ENCODE results near the gene VAT1L.

Gene VAT1L

DNA sequence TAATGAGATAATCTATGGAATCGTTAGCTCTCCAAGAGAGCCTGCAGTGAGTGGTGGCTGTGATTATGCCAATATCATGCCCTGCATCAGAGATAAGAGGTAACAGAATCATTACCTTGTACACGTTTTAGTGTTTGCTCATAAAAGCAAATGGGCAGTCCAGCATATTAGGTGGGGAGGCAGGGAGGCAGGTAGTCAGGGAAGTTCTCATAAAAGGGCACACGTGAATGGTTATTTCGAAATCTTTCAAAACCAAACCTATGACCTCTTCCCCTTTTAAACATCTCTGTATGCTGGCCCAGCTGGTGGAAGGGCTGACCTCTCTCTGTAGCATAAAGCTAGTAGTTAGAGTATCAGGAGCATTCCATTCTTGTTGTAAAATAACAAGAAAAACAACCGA, 51.7 kb downstream of the VAT1L start:
- no peak for DNase-seq (ENCODE audit: insufficient read length, low spot score)
- FAIRE-seq: no peak
- TF ChIP-seq POU2F2 (IDR thresholded peaks at IDR 0.05; ENCODE audit: low read depth, low read length): no peak
- no peak for TF ChIP-seq SPI1 (IDR thresholded peaks at IDR 0.05; ENCODE audit: low read depth, low read length)
- no peak for TF ChIP-seq TAF1 (IDR thresholded peaks at IDR 0.05; ENCODE audit: low read depth, low read length)
- TF ChIP-seq POLR2AphosphoS5 (IDR thresholded peaks at IDR 0.05; ENCODE audit: low read depth, low read length): no peak
- TF ChIP-seq PAX5 (IDR thresholded peaks at IDR 0.05; ENCODE audit: insufficient read depth, low read length, severe bottlenecking): no peak
- TF ChIP-seq POLR2A (IDR thresholded peaks at IDR 0.05; ENCODE audit: low read depth, low read length): no peak

DNA sequence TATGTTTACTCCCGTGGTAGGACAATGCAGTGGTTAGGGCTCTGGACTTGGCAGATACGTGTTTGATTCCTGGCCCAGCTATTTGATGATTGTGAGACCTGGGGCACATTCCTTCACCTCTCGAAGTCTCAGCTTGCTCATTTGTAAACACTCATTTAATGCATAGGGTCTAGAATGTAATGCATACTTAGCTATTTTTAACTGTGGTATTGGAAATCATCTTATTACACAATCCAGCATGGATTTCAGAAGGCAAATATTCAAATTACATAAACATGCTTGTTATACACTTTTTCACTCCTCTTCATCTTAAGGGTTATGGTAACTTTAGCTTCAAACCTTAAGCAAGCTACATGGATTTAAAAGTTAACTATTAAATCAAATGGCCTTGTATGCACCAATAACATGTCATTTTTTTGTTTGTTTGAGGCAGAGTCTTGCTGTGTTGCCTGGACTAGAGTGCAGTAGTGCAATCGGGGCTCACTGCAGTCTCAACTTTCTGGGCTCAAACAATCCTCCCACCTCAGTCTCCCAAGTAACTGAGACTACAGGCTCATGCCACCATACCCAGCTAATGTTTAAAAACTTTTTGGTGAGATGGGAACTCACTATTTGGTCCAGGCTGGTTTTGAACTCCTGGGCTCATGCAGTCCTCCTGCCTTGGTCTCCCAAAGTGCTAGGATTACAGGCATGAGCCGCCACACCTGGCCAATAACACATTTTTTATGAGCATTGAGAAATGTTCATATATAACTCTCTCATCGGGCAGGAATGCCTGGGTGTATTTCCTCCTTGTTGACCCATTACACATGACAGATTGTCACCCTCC, 52.5 kb downstream of the VAT1L start:
- no peak for DNase-seq (ENCODE audit: insufficient read length, low spot score)
- no peak for TF ChIP-seq POLR2A (IDR thresholded peaks at IDR 0.05; ENCODE audit: low read depth, low read length)
- no peak for TF ChIP-seq POU2F2 (IDR thresholded peaks at IDR 0.05; ENCODE audit: low read depth, low read length)
- no peak for FAIRE-seq

DNA sequence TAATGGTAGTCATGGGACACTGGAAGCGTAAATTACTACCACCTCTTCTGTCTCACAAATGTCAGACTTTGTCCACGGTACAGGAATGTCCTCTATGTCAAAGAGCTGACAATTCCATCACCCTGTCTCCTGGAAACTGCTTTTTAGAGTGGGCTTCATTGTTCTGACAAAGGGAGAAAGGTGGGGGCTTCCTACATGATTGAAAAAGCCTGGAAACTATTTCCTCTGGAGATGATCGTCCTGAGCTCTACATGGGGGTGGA, 53.1 kb downstream of the VAT1L start:
- DNase-seq (ENCODE audit: insufficient read length, low spot score) (no peak), FAIRE-seq (no peak)
- TF ChIP-seq POLR2AphosphoS5 (IDR thresholded peaks at IDR 0.05; ENCODE audit: low read depth, low read length) (no peak), POLR2A (IDR thresholded peaks at IDR 0.05; ENCODE audit: low read depth, low read length) (no peak), POU2F2 (IDR thresholded peaks at IDR 0.05; ENCODE audit: low read depth, low read length) (no peak), PAX5 (IDR thresholded peaks at IDR 0.05; ENCODE audit: insufficient read depth, low read length, severe bottlenecking) (no peak), TAF1 (IDR thresholded peaks at IDR 0.05; ENCODE audit: low read depth, low read length) (no peak), SPI1 (IDR thresholded peaks at IDR 0.05; ENCODE audit: low read depth, low read length) (no peak)

DNA sequence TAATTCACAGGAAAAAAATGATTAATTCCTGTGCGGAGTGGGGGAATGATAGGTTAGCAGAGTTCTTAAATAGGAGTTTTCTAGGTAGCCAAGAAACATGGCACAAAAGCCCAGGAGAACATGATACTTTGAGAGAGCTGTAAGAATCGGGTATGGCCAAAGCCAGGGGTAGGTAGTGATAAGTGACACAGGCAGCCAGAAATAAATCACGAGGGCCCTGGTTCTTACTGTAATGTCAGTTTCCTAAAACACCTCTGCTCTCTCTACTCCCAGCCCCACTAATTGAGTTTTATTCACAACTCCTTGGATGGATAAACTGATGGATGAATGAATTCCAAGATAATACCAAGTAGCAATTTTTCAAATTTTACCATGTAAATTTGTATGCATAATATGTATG, 54.1 kb downstream of the VAT1L start:
- FAIRE-seq (no peak), DNase-seq (ENCODE audit: insufficient read length, low spot score) (no peak)
- no peak for TF ChIP-seq TAF1 (IDR thresholded peaks at IDR 0.05; ENCODE audit: low read depth, low read length)
- no peak for TF ChIP-seq POU2F2 (IDR thresholded peaks at IDR 0.05; ENCODE audit: low read depth, low read length)
- TF ChIP-seq SPI1 (IDR thresholded peaks at IDR 0.05; ENCODE audit: low read depth, low read length): no peak
- no peak for TF ChIP-seq POLR2AphosphoS5 (IDR thresholded peaks at IDR 0.05; ENCODE audit: low read depth, low read length)
- no peak for TF ChIP-seq POLR2A (IDR thresholded peaks at IDR 0.05; ENCODE audit: low read depth, low read length)
- TF ChIP-seq PAX5 (IDR thresholded peaks at IDR 0.05; ENCODE audit: insufficient read depth, low read length, severe bottlenecking): no peak

- DNase-seq (ENCODE audit: insufficient read length, low spot score) (no peak), FAIRE-seq (no peak)
- TF ChIP-seq PAX5 (IDR thresholded peaks at IDR 0.05; ENCODE audit: insufficient read depth, low read length, severe bottlenecking) (no peak), POU2F2 (IDR thresholded peaks at IDR 0.05; ENCODE audit: low read depth, low read length) (no peak), SPI1 (IDR thresholded peaks at IDR 0.05; ENCODE audit: low read depth, low read length) (no peak), TAF1 (IDR thresholded peaks at IDR 0.05; ENCODE audit: low read depth, low read length) (no peak), POLR2AphosphoS5 (IDR thresholded peaks at IDR 0.05; ENCODE audit: low read depth, low read length) (no peak), POLR2A (IDR thresholded peaks at IDR 0.05; ENCODE audit: low read depth, low read length) (no peak)
These were observed 55.0 kb downstream of the VAT1L start for GRCh38 chr16:77843405-77843804.

DNA sequence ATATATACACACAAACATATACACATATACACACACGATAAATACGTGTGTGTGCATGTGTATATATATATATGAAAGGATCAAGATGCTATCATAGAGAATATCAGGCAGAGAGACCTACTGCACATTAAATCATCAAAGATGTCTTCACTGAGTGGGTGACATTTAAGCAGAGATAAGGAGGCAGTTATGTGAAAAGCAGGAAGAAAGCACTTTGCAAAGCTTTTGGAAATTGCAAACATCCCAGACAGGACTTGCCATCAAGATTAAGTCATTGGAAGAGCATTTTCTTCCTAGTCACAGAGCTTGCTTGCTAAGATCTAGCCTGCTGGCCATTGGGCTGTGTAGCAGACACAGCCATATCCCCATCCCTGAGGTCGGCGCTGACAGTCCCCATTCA, 56.4 kb downstream of the VAT1L start:
- no peak for DNase-seq (ENCODE audit: insufficient read length, low spot score)
- FAIRE-seq: no peak
- TF ChIP-seq TAF1 (IDR thresholded peaks at IDR 0.05; ENCODE audit: low read depth, low read length) (no peak), POU2F2 (IDR thresholded peaks at IDR 0.05; ENCODE audit: low read depth, low read length) (no peak), POLR2AphosphoS5 (IDR thresholded peaks at IDR 0.05; ENCODE audit: low read depth, low read length) (no peak), PAX5 (IDR thresholded peaks at IDR 0.05; ENCODE audit: insufficient read depth, low read length, severe bottlenecking) (no peak)

GRCh38 chr16:77849646-77850258, 61.4 kb downstream of the VAT1L start:
- FAIRE-seq (no peak), DNase-seq (ENCODE audit: insufficient read length, low spot score) (no peak)
- no peak for TF ChIP-seq SPI1 (IDR thresholded peaks at IDR 0.05; ENCODE audit: low read depth, low read length)

DNA sequence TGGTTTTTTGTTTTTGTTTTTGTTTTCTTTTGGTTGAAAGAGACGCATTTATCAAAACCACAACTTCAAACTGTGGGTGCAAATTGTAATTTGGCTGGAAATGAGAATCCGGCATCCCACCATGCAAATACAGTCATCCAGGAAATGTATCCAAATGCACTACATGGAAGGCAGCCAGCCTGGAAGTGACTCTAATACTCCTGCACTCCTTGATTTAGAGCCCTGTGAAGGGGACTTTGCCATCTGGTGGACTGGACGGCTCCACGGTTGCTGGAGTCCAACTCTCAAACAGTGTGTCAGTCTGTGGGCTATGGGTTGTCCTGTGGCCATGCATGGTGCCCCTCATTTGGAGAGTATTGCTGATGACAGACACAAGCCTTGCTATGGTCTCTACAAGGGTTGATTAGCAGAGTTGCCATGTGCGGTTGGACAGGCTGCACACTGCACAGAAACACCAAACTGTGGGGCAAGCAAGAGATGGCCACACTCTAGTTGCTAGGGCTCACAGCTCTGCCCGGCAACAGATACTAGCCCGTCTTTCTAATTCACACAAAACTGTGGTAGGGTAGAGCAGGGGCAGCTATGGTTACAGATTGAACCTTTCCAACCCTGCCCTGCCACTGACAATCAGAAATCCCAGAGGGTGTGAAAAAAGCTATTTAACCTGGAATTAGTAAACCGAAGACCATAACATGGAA, 62.4 kb downstream of the VAT1L start:
- DNase-seq (ENCODE audit: insufficient read length, low spot score) (no peak), FAIRE-seq (no peak)

DNA sequence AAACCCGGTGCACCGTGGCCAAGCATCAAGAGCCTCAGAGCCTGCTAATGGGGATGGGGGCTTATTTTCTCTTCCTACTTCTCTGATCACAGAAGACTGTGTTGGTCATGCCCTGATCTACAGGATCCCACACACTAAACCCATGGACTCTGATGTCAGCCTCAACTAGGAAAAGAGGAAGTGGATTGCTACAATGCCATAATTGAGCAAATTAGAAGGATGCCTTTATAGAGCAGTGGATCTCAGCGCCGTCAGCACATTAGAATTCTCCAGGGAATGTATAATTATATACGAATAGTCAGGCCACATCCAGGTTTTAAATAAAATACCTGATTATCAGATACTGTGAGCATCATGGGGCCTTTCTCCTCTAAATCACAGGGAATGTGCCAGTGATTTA, 64.8 kb downstream of the VAT1L start:
- TF ChIP-seq POLR2AphosphoS5 (IDR thresholded peaks at IDR 0.05; ENCODE audit: low read depth, low read length) (no peak), POU2F2 (IDR thresholded peaks at IDR 0.05; ENCODE audit: low read depth, low read length) (no peak), POLR2A (IDR thresholded peaks at IDR 0.05; ENCODE audit: low read depth, low read length) (no peak), SPI1 (IDR thresholded peaks at IDR 0.05; ENCODE audit: low read depth, low read length) (peak; percentile 72), PAX5 (IDR thresholded peaks at IDR 0.05; ENCODE audit: insufficient read depth, low read length, severe bottlenecking) (no peak), TAF1 (IDR thresholded peaks at IDR 0.05; ENCODE audit: low read depth, low read length) (no peak)
- FAIRE-seq (no peak), DNase-seq (ENCODE audit: insufficient read length, low spot score) (no peak)

More for the DNA sequence above, 62.4 kb downstream of the VAT1L start:
- no peak for TF ChIP-seq POU2F2 (IDR thresholded peaks at IDR 0.05; ENCODE audit: low read depth, low read length)
- no peak for TF ChIP-seq POLR2A (IDR thresholded peaks at IDR 0.05; ENCODE audit: low read depth, low read length)
- TF ChIP-seq POLR2AphosphoS5 (IDR thresholded peaks at IDR 0.05; ENCODE audit: low read depth, low read length): no peak
- TF ChIP-seq PAX5 (IDR thresholded peaks at IDR 0.05; ENCODE audit: insufficient read depth, low read length, severe bottlenecking): no peak
- no peak for TF ChIP-seq SPI1 (IDR thresholded peaks at IDR 0.05; ENCODE audit: low read depth, low read length)
- TF ChIP-seq TAF1 (IDR thresholded peaks at IDR 0.05; ENCODE audit: low read depth, low read length): no peak

All from GM12891 (cell line).